Measurements from ENCODE around the gene MICAL2. TPM values are rescaled to one million over a fixed set of nuclear protein-coding genes. Genes with fewer than 3 reads are reported as not detected.

The MICAL2 gene
- total and polyA plus RNA-seq, 2 of the 13 experiments (the other 11 are each of a cell fraction or from before 2014, with no cell fraction given) = 0.78 to 1.1 TPM

GRCh38 chr11:12085371-12086251 lies 24.8 kb upstream of the MICAL2 start (continued):
- TF ChIP-seq ZBED4 (CRISPR knock-in tag; IDR thresholded peaks at IDR 0.05; ENCODE audit: borderline replicate concordance) (no peak), ZNF792 (CRISPR knock-in tag; IDR thresholded peaks at IDR 0.05) (no peak), CTCF (CRISPR knock-in tag; IDR thresholded peaks at IDR 0.05) (no peak), SALL1 (CRISPR knock-in tag; IDR thresholded peaks at IDR 0.05) (peak; percentile 44; the same call in 1 of the 2 replicates), ZBTB33 (CRISPR knock-in tag; IDR thresholded peaks at IDR 0.05) (no peak), DR1 (CRISPR knock-in tag; IDR thresholded peaks at IDR 0.05) (no peak), SKI (IDR thresholded peaks at IDR 0.05; ENCODE audit: partially characterized antibody) (no peak), MBD4 (IDR thresholded peaks at IDR 0.05; ENCODE audit: borderline replicate concordance, low read length) (no peak), MTF1 (CRISPR knock-in tag; IDR thresholded peaks at IDR 0.05) (no peak), RNF219 (CRISPR knock-in tag; IDR thresholded peaks at IDR 0.05) (no peak), JUN (CRISPR knock-in tag; IDR thresholded peaks at IDR 0.05) (no peak), FOSL1 (CRISPR knock-in tag; IDR thresholded peaks at IDR 0.05; ENCODE audit: borderline replicate concordance) (no peak), SP140L (CRISPR knock-in tag; IDR thresholded peaks at IDR 0.05; ENCODE audit: borderline replicate concordance) (no peak), ZNF709 (CRISPR knock-in tag; IDR thresholded peaks at IDR 0.05) (no peak)
- TF ChIP-seq, protein P1, sequence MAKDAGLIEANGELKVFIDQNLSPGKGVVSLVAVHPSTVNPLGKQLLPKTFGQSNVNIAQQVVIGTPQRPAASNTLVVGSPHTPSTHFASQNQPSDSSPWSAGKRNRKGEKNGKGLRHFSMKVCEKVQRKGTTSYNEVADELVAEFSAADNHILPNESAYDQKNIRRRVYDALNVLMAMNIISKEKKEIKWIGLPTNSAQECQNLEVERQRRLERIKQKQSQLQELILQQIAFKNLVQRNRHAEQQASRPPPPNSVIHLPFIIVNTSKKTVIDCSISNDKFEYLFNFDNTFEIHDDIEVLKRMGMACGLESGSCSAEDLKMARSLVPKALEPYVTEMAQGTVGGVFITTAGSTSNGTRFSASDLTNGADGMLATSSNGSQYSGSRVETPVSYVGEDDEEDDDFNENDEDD (CRISPR knock-in tag; IDR thresholded peaks at IDR 0.05; ENCODE audit: borderline replicate concordance) = no peak
